ENCODE measurements around the gene PSENEN. TPM values are rescaled to one million over a fixed set of nuclear protein-coding genes. Genes with fewer than 3 reads are reported as not detected.

Gene PSENEN
- total and polyA plus RNA-seq, 2 experiments from 2014 or later, result 43.7 to 173 TPM

DNA sequence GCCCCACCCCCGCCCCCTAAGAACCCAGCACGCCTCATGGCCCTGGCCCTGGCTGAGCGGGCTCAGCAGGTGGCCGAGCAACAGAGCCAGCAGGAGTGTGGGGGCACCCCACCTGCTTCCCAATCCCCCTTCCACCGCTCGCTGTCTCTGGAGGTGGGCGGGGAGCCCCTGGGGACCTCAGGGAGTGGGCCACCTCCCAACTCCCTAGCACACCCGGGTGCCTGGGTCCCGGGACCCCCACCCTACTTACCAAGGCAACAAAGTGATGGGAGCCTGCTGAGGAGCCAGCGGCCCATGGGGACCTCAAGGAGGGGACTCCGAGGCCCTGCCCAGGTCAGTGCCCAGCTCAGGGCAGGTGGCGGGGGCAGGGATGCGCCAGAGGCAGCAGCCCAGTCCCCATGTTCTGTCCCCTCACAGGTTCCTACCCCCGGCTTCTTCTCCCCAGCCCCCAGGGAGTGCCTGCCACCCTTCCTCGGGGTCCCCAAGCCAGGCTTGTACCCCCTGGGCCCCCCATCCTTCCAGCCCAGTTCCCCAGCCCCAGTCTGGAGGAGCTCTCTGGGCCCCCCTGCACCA is 41.9 kb downstream of the PSENEN start:
- DNase-seq (ENCODE audit: low read depth in 1 of 2, low spot score in 1 of 2), result no peak
- no peak overlapping the region for H3K27ac ChIP-seq
- no peaks in the 10 kb centered on the region for H3K27me3 ChIP-seq
- no peaks in the 10 kb centered on the region for H3K36me3 ChIP-seq
- H3K4me1 ChIP-seq (ENCODE audit: low read depth), result no peaks in the 10 kb centered on the region
- H3K9me3 ChIP-seq (ENCODE audit: low read depth), result no peaks in the 10 kb centered on the region
- H3K4me3 ChIP-seq, result no peak overlapping the region
- TF ChIP-seq, protein P1, sequence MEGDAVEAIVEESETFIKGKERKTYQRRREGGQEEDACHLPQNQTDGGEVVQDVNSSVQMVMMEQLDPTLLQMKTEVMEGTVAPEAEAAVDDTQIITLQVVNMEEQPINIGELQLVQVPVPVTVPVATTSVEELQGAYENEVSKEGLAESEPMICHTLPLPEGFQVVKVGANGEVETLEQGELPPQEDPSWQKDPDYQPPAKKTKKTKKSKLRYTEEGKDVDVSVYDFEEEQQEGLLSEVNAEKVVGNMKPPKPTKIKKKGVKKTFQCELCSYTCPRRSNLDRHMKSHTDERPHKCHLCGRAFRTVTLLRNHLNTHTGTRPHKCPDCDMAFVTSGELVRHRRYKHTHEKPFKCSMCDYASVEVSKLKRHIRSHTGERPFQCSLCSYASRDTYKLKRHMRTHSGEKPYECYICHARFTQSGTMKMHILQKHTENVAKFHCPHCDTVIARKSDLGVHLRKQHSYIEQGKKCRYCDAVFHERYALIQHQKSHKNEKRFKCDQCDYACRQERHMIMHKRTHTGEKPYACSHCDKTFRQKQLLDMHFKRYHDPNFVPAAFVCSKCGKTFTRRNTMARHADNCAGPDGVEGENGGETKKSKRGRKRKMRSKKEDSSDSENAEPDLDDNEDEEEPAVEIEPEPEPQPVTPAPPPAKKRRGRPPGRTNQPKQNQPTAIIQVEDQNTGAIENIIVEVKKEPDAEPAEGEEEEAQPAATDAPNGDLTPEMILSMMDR (IDR thresholded peaks at IDR 0.05; ENCODE audit: low read depth, low read length), result no peak

DNA sequence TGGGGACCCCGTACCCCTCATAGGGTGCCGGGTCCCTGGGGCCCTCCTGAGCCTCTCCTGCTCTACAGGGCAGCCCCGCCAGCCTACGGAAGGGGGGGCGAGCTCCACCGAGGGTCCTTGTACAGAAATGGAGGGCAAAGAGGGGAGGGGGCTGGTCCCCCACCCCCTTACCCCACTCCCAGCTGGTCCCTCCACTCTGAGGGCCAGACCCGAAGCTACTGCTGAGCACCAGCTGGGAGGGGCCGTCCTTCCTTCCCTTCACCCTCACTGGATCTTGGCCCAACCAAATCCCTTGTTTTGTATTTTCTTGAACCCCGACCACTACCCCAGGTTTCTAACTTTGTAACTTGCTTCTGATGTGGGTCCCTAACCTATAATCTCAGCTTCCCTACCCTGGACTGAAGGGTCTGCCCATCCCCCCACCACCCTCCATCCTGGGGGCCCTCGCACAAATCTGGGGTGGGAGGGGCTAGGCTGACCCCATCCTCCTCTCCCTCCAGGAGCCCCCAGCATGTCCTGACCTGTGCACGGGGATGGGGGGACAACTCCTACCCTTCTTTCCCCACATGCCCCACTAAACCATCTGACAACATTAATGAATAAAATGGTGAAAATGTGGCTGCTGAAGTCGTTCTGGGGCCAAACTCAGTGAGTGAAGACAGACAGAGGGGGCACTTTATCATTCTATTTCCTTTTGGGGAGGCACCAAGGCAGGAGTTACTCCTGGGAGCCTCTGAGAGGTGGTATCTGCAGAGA is 42.9 kb downstream of the PSENEN start:
- no peaks in the 10 kb centered on the region for H3K9me3 ChIP-seq (ENCODE audit: low read depth)
- TF ChIP-seq, protein P1 (IDR thresholded peaks at IDR 0.05; ENCODE audit: low read depth, low read length), result no peak
- DNase-seq (ENCODE audit: low read depth in 1 of 2, low spot score in 1 of 2), result no peak
- H3K4me1 ChIP-seq (ENCODE audit: low read depth), result no peaks in the 10 kb centered on the region
- no peak overlapping the region for H3K27ac ChIP-seq
- H3K4me3 ChIP-seq, result no peak overlapping the region
- H3K36me3 ChIP-seq, result no peaks in the 10 kb centered on the region
- H3K27me3 ChIP-seq, result no peaks in the 10 kb centered on the region

DNA sequence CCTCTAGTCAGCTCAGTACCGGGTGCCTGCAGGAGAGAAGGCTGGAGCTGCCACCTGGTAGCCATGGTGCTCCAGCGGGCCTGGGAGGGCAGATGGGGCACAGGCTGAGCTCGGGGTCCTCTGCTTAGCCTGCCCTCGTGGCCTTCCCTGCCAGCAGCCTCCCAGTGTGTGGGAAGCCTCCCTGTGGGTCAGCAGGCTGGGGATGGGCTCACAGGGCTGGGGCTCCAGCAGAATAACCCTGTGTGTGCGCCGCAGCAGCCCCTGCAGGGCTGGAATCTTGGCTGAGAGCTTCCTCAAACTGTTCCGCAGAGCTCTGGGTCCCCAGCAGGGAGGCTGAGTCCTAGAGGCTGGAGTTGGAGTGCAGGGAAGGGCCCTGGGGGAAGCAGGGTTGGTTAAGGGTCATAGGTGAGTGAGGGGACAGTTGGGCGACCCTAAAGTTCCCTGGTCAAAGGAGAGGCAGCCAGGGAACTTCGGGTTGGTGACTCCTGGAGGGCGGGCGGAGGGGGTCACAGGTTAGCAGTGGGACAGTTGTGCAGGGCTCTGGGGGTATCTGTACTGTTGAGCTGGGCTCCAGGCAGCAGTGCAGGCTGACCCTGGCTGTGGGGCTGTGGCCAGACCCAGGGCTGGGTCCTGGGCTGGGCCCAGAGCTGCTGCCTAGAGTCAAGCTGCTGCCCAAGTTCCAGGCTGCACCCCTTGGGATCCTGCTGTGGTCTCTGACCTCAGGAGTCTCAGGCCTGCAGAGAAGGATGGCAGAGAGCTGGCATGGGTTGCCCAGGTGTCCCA is 43.9 kb downstream of the PSENEN start:
- H3K27ac ChIP-seq, result no peak overlapping the region
- no peak for DNase-seq (ENCODE audit: low read depth in 1 of 2, low spot score in 1 of 2)
- H3K36me3 ChIP-seq, result no peaks in the 10 kb centered on the region
- H3K4me3 ChIP-seq, result no peak overlapping the region
- no peaks in the 10 kb centered on the region for H3K4me1 ChIP-seq (ENCODE audit: low read depth)
- TF ChIP-seq, protein P1 (IDR thresholded peaks at IDR 0.05; ENCODE audit: low read depth, low read length), result no peak
- no peaks in the 10 kb centered on the region for H3K27me3 ChIP-seq
- H3K9me3 ChIP-seq (ENCODE audit: low read depth), result no peaks in the 10 kb centered on the region

DNA sequence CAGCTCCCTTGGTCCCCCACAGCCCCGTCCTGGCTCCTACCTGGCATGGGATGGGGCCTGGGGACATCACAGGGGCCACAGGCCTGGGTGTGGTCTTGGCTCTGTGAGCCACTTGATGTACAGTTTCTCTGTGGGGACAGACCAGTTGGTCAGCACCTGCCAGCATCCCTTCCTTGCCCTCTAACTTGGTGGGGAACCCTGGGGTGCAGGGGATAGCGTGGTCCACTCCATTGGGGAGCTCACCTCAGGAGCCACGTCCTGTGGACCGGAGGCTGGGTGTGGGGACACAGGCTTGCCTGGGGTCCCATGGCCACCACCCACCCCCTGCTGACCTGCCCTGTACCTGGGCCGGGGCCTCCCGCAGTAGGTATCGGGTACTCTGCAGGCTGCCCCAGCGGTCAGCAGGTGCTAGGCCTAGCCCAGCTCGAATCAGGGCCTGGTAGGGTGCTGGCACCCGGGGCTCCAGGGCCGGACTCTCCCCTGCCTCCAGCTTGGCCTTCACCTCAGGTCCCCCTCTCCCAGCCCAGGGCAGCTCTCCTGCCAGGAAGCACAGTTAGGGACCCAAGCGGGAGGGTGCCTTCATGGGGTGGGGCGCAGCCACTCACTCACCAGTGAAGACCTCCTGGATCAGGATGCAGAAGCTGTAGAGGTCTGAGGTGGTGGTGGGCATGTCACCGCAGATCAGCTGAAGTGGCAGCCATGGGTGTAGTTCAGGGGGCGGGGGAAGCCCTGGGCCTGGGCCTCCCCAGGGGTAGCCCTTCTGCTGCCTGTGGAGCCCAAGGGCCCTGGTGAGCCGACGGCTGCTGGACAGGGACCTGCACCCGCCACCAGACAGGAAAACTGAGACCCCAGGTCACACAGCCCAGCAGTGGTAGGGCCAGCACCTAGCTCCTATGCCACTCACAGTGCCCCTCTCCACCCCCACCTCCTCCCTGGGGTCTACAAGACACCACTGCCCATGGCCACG is 44.8 kb downstream of the PSENEN start:
- Histone ChIP-seq H3K27me3 (peaks cover 5% of the 10 kb centered on the region), H3K9me3 (ENCODE audit: low read depth) (no peaks in the 10 kb centered on the region), H3K4me3 (no peak overlapping the region), H3K27ac (no peak overlapping the region), H3K36me3 (no peaks in the 10 kb centered on the region), H3K4me1 (ENCODE audit: low read depth) (no peaks in the 10 kb centered on the region)
- no peak for DNase-seq (ENCODE audit: low read depth in 1 of 2, low spot score in 1 of 2)
- TF ChIP-seq, protein P1 (IDR thresholded peaks at IDR 0.05; ENCODE audit: low read depth, low read length), result no peak
